K562 (cell line): ENCODE results near the gene KCNK4. TPM values are rescaled to one million over a fixed set of nuclear protein-coding genes. Genes with fewer than 3 reads are reported as not detected.

Source experiments
- ATF1 ChIP-seq, 2 experiments: fragments of 450-650 bp in 1 of 2; IDR thresholded peaks; 2 replicates each; pipeline ENCODE4 v1.6.1; 2016; ENCODE audit warnings: missing compliant biosample characterization in 1 of 2, missing genetic modification characterization in 1 of 2
- BACH1 ChIP-seq: fragments of 200-800 bp; sonication (Bioruptor generic); IDR thresholded peaks from 2 replicates; pipeline ENCODE4 v1.6.1; 2016; ENCODE audit warnings: missing genetic modification characterization, missing compliant biosample characterization
- CC2D1A ChIP-seq: fragments of 450-650 bp; IDR thresholded peaks from 2 replicates; pipeline ENCODE4 v1.6.1; 2017; ENCODE audit warnings: mild to moderate bottlenecking
- ELF2 ChIP-seq: fragments of 250-450 bp; sonication (Bioruptor Pico); IDR thresholded peaks from 2 replicates; pipeline ENCODE4 v1.5.0; 2021; ENCODE audit warnings: mild to moderate bottlenecking
- EP300 ChIP-seq: IDR thresholded peaks from 2 replicates; pipeline ENCODE4 v1.6.1; 2012; ENCODE audit warnings: low read length, improper control_type of control experiment
- ETS1 ChIP-seq: conservative IDR thresholded peaks from 2 replicates; pipeline ENCODE4 v1.6.1; 2011; ENCODE audit warnings: low read depth, mild to moderate bottlenecking, low read length; ENCODE audit not compliant: control insufficient read depth
- FOXP1 ChIP-seq: sonication (generic); formaldehyde crosslinking; IDR thresholded peaks from 2 replicates; pipeline ENCODE4 v1.8.0; 2022; ENCODE audit warnings: mild to moderate bottlenecking, missing genetic modification reagents
- HMG20B ChIP-seq: fragments of 250-450 bp; sonication (Bioruptor Pico); IDR thresholded peaks from 2 replicates; pipeline ENCODE4 v1.5.0; 2021; ENCODE audit warnings: mild to moderate bottlenecking
- MTA1 ChIP-seq: fragments of 450-650 bp; IDR thresholded peaks from 2 replicates; pipeline ENCODE4 v1.6.1; 2017; ENCODE audit warnings: borderline replicate concordance
- NR2C1 ChIP-seq, 2 experiments: fragments of 450-650 bp; IDR thresholded peaks; 2 replicates each; pipeline ENCODE4 v1.6.1; 2017; ENCODE audit warnings: mild to moderate bottlenecking in 2 of 2, antibody characterized with exemption in 1 of 2, inconsistent platforms in 1 of 2, missing compliant biosample characterization in 1 of 2, missing genetic modification characterization in 1 of 2
- XRCC5 ChIP-seq: fragments of 200-400 bp; formaldehyde crosslinking; IDR thresholded peaks from 2 replicates; pipeline ENCODE4 v1.6.1; 2017; ENCODE audit warnings: low read depth, mild to moderate bottlenecking, low read length
- ZFPM2 ChIP-seq: fragments of 250-450 bp; sonication (Bioruptor Pico); IDR thresholded peaks from 2 replicates; pipeline ENCODE4 v1.5.1; 2022; ENCODE audit warnings: mild to moderate bottlenecking
- ZKSCAN3 ChIP-seq: fragments of 250-450 bp; sonication (Bioruptor Pico); IDR thresholded peaks from 2 replicates; pipeline ENCODE4 v1.4.0; 2020
- ZNF644 ChIP-seq: fragments of 200-800 bp; sonication (Bioruptor generic); IDR thresholded peaks from 2 replicates; pipeline ENCODE4 v1.6.1; 2016; ENCODE audit warnings: low read depth, missing genetic modification characterization, missing compliant biosample characterization
- ZNF830 ChIP-seq: fragments of 250-450 bp; sonication (Bioruptor Pico); IDR thresholded peaks from 2 replicates; pipeline ENCODE4 v1.5.0; 2021; ENCODE audit warnings: mild to moderate bottlenecking
- polyA plus RNA-seq, 8 experiments: library from polyadenylated mRNA; depleted of rRNA in 4 of 8; stranded (reverse) in 5 of 8; unstranded in 3 of 8; fragments of >200 nt; fragmentation: Nextera tagmentation in 2 of 8; fragmentation: Illumina TruSeq in 1 of 8; extraction: Ambion mirVana in 2 of 8; extraction: Trizol in 1 of 8; gene quantifications; 2 replicates each; pipeline versions ENCODE4 v1.2.1 to v1.2.3, GENCODE V29; 2011 to 2014; ENCODE audit warnings: inconsistent platforms in 1 of 8, missing spikeins in 1 of 8
- total RNA-seq, 7 experiments: library from RNA; depleted of rRNA in 6 of 7; stranded (reverse); fragments of >200 nt in 6 of 7; fragmentation: Illumina TruSeq in 2 of 7; extraction: Trizol in 2 of 7; gene quantifications; 2 replicates each; pipeline versions ENCODE4 v1.2.1 to v1.2.3, GENCODE V29; 2011 to 2021; ENCODE audit warnings: low replicate concordance in 1 of 7
- TF ChIP-seq, protein P1 (sequence below): fragments of 250-450 bp; sonication (Bioruptor Pico); IDR thresholded peaks from 2 replicates; pipeline ENCODE4 v1.5.0; 2021; ENCODE audit warnings: mild to moderate bottlenecking, moderate library complexity
- TF ChIP-seq, protein P2 (sequence below): fragments of 250-450 bp; sonication (Bioruptor Pico); IDR thresholded peaks from 2 replicates; pipeline ENCODE4 v1.4.0; 2020

KCNK4 gene
- total and polyA plus RNA-seq, 9 of the 15 experiments (the other 6 are each of a cell fraction or from before 2014, with no cell fraction given), result not detected

- TF ChIP-seq XRCC5 (peak; percentile 78; the same call in 1 of the 2 replicates), ETS1 (peak; percentile 98), ELF2 (CRISPR knock-in tag) (no peak), EP300 (peak; percentile 24), ZNF830 (CRISPR knock-in tag) (no peak), ZFPM2 (no peak), ATF1 (CRISPR knock-in tag; IDR thresholded peaks at IDR 0.05) (no peak), ATF1 (tag; IDR thresholded peaks at IDR 0.05) (peak; percentile 62), ZNF644 (tag) (peak; percentile 63; the same call in 1 of the 2 replicates), FOXP1 (CRISPR knock-in tag) (peak; percentile 82; the same call in 1 of the 2 replicates), ZKSCAN3 (CRISPR knock-in tag) (no peak), CC2D1A (no peak), BACH1 (tag) (no peak), NR2C1 (IDR thresholded peaks at IDR 0.05) (peak; percentile 44; the same call in 1 of the 2 replicates), NR2C1 (tag; IDR thresholded peaks at IDR 0.05) (peak; percentile 70), MTA1 (0 out of 2 replicates have a peak, but pooled peaks have one; percentile 23), HMG20B (CRISPR knock-in tag) (no peak)
- TF ChIP-seq, protein P1, sequence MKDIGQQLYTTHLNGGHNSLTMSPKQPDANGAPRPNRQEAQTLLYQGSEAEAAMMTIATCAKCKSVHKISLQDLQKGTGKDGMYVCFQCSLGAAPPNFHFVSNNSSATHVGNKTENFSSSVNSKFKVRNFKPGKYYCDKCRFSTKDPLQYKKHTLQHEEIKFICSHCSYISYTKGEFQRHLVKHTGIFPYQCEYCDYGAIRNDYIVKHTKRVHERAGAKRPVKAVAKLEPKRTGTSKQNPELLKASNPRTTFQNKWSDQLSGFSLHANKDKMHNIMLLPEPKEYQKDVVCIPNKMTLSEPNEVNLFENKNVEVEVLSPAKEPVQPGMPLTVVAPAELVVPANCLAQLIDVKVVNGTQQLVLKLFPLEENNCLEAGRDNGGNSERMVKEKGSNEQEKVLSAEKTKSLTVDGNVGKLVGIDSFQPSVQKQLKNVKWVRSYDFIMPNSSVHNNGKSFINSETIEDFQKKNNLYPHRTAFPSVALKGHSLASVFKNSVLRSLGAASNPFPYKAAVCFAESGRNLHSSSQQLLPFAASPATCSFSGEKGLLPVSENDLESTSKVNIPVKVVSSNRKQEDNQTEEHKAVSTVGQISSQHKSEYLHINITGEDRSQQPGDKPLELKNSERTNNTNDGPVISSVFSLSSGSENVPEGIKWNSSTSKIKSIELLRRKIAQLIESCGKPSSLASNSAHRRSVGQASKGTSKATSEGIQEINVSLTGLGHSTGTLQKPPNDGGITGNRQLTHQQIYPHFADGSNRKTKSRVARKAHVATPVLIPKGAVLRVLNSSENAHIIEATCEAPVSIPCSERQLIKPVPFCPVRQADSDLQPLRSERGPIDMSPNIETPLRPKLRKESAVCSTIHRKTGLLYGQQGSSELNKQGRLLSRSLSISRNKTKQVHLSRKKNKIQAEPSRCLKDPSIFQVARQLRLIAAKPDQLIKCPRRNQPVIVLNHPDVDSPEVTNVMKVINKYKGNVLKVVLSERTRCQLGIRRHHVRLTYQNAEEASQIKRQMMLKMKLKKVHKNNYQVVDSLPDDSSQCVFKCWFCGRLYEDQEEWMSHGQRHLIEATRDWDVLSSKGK (CRISPR knock-in tag), result no peak
- TF ChIP-seq, protein P2, sequence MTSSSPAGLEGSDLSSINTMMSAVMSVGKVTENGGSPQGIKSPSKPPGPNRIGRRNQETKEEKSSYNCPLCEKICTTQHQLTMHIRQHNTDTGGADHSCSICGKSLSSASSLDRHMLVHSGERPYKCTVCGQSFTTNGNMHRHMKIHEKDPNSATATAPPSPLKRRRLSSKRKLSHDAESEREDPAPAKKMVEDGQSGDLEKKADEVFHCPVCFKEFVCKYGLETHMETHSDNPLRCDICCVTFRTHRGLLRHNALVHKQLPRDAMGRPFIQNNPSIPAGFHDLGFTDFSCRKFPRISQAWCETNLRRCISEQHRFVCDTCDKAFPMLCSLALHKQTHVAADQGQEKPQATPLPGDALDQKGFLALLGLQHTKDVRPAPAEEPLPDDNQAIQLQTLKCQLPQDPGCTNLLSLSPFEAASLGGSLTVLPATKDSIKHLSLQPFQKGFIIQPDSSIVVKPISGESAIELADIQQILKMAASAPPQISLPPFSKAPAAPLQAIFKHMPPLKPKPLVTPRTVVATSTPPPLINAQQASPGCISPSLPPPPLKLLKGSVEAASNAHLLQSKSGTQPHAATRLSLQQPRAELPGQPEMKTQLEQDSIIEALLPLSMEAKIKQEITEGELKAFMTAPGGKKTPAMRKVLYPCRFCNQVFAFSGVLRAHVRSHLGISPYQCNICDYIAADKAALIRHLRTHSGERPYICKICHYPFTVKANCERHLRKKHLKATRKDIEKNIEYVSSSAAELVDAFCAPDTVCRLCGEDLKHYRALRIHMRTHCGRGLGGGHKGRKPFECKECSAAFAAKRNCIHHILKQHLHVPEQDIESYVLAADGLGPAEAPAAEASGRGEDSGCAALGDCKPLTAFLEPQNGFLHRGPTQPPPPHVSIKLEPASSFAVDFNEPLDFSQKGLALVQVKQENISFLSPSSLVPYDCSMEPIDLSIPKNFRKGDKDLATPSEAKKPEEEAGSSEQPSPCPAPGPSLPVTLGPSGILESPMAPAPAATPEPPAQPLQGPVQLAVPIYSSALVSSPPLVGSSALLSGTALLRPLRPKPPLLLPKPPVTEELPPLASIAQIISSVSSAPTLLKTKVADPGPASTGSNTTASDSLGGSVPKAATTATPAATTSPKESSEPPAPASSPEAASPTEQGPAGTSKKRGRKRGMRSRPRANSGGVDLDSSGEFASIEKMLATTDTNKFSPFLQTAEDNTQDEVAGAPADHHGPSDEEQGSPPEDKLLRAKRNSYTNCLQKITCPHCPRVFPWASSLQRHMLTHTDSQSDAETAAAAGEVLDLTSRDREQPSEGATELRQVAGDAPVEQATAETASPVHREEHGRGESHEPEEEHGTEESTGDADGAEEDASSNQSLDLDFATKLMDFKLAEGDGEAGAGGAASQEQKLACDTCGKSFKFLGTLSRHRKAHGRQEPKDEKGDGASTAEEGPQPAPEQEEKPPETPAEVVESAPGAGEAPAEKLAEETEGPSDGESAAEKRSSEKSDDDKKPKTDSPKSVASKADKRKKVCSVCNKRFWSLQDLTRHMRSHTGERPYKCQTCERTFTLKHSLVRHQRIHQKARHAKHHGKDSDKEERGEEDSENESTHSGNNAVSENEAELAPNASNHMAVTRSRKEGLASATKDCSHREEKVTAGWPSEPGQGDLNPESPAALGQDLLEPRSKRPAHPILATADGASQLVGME (CRISPR knock-in tag), result 0 out of 2 replicates have a peak, but pooled peaks have one; percentile 28
Observed at GRCh38 chr11:64246871-64247728, 44.0 kb upstream of the KCNK4 start, which contains the start of gene PPP1R14B (continued).
